ENCODE measurements around the gene MOB4. TPM values are rescaled to one million over a fixed set of nuclear protein-coding genes. Genes with fewer than 3 reads are reported as not detected.

MOB4 gene
- total and polyA plus RNA-seq, 7 experiments from 2014 or later = 16.1 to 39.6 (median 18.2) TPM

- Mint-ChIP-seq H3K36me3 (peaks cover 4 to 21% (median 17%) of the 10 kb centered on the region in 5 donors), H3K4me3 (peak overlapping the region; percentile 85 to 99 (median 98)), H3K27ac (peak overlapping the region; percentile 88 to 99 (median 95)), H3K27me3 (no peaks in the 10 kb centered on the region), H3K4me1 (peaks cover 28 to 54% (median 42%) of the 10 kb centered on the region in 7 donors), H3K9me3 (peaks cover 0 to 7% (median 4%) of the 10 kb centered on the region in 11 donors)
- DNase-seq (peak in 2 of 9 donors; percentile 4 to 20), ATAC-seq (no peak)
- H3K27ac ChIP-seq (ENCODE audit: low read depth, low read length) = peak overlapping the region; percentile 86
- H3K4me1 ChIP-seq (ENCODE audit: control insufficient read depth in 2 of 2, insufficient read depth in 2 of 2, low read length in 2 of 2) = peaks cover 10 to 12% of the 10 kb centered on the region in 2 donors
- intact Hi-C loops (cut with micrococcal nuclease) = loop anchor here (1.0 to 5.0 kb wide), 8 partner anchors 16 to 1859 kb away; partner anchors contain the start of genes CCDC150 (in 2 of the 2), MARS2 (in 2 of the 2), PGAP1 (in 1 of the 2) and SF3B1 (in 1 of the 2)
- no peaks in the 10 kb centered on the region for H3K27me3 ChIP-seq (ENCODE audit: control insufficient read depth in 2 of 2, insufficient read depth in 2 of 2, low read length in 2 of 2)
- H3K36me3 ChIP-seq (ENCODE audit: control insufficient read depth in 2 of 3, insufficient read depth in 3 of 3, low read length in 3 of 3) = peaks cover 0 to 15% (median 0%) of the 10 kb centered on the region in 3 experiments
- ChIA-PET CTCF (interaction anchor here (1.6 kb wide), 1 partner anchor 17 kb away, joined by 5 read pairs; the partner anchor contains the start of genes HSPD1 and HSPE1), POLR2A (interaction anchor here (0.5 to 3.3 kb wide), 11 partner anchors 8 to 611 kb away, joined by 3 to 100 read pairs (median 12); partner anchors contain the start of genes COQ10B, HSPD1, HSPE1 and MARS2)
- H3K9me3 ChIP-seq (ENCODE audit: control insufficient read depth in 2 of 3, low read length in 3 of 3) = no peaks in the 10 kb centered on the region
- H3K4me3 ChIP-seq (ENCODE audit: low read length) = peak overlapping the region; percentile 75
Measured at GRCh38 chr2:197516393-197516761, 511 bp downstream of the MOB4 start.

- H3K9me3 Mint-ChIP-seq = peaks cover 0 to 12% (median 4%) of the 10 kb centered on the region in 11 donors
- H3K4me1 Mint-ChIP-seq = peaks cover 28 to 59% (median 45%) of the 10 kb centered on the region in 7 donors
Measured at GRCh38 chr2:197517150-197517549, 1.3 kb downstream of the MOB4 start.

GRCh38 chr2:197538412-197538811 lies 22.5 kb downstream of the MOB4 start:
- H3K4me1 ChIP-seq (ENCODE audit: control insufficient read depth in 2 of 2, insufficient read depth in 2 of 2, low read length in 2 of 2) = peaks cover 0 to 5% of the 10 kb centered on the region in 2 donors
- H3K4me3 ChIP-seq (ENCODE audit: low read length) = no peak overlapping the region
- H3K27me3 ChIP-seq (ENCODE audit: control insufficient read depth in 2 of 2, insufficient read depth in 2 of 2, low read length in 2 of 2) = no peaks in the 10 kb centered on the region
- H3K27ac ChIP-seq (ENCODE audit: low read depth, low read length) = no peak overlapping the region
- peaks cover 11 to 41% (median 14%) of the 10 kb centered on the region in 3 experiments for H3K36me3 ChIP-seq (ENCODE audit: control insufficient read depth in 2 of 3, insufficient read depth in 3 of 3, low read length in 3 of 3)
- ATAC-seq = no peak
- ChIA-PET CTCF (no interaction called here), POLR2A (interaction anchor here (1.2 kb wide), 1 partner anchor 38 kb away, joined by 4 read pairs; no protein-coding TSS in a partner anchor)
- no peaks in the 10 kb centered on the region for H3K9me3 Mint-ChIP-seq
- H3K27ac Mint-ChIP-seq = peak overlapping the region in 7 of 9 donors; percentile 22 to 80 (median 62)
- peaks cover 14 to 55% (median 44%) of the 10 kb centered on the region in 7 donors for H3K4me1 Mint-ChIP-seq
- H3K36me3 Mint-ChIP-seq = peaks cover 5 to 67% (median 42%) of the 10 kb centered on the region in 5 donors
- DNase-seq = no peak
- H3K9me3 ChIP-seq (ENCODE audit: control insufficient read depth in 2 of 3, low read length in 3 of 3) = no peaks in the 10 kb centered on the region
- no peak overlapping the region for H3K4me3 Mint-ChIP-seq
- intact Hi-C loops (cut with micrococcal nuclease) = no loop called here
- no peaks in the 10 kb centered on the region for H3K27me3 Mint-ChIP-seq

More at GRCh38 chr2:197517150-197517549, 1.3 kb downstream of the MOB4 start:
- Histone ChIP-seq H3K4me3 (ENCODE audit: low read length) (peak overlapping the region; percentile 75), H3K27me3 (ENCODE audit: control insufficient read depth in 2 of 2, insufficient read depth in 2 of 2, low read length in 2 of 2) (no peaks in the 10 kb centered on the region), H3K4me1 (ENCODE audit: control insufficient read depth in 2 of 2, insufficient read depth in 2 of 2, low read length in 2 of 2) (peaks cover 10 to 12% of the 10 kb centered on the region in 2 donors), H3K36me3 (ENCODE audit: control insufficient read depth in 2 of 3, insufficient read depth in 3 of 3, low read length in 3 of 3) (peaks cover 0 to 15% (median 0%) of the 10 kb centered on the region in 3 experiments), H3K9me3 (ENCODE audit: control insufficient read depth in 2 of 3, low read length in 3 of 3) (no peaks in the 10 kb centered on the region), H3K27ac (ENCODE audit: low read depth, low read length) (peak overlapping the region; percentile 86)
- intact Hi-C loops (cut with micrococcal nuclease) = loop anchor here (2.0 to 5.0 kb wide), 5 partner anchors 16 to 1860 kb away; partner anchors contain the start of genes CCDC150 (in 1 of the 2), MARS2 (in 1 of the 2), PGAP1 (in 1 of the 2) and SLC39A10 (in 1 of the 2)
- Mint-ChIP-seq H3K27ac (peak overlapping the region in 8 of 9 donors; percentile 24 to 99 (median 96)), H3K27me3 (no peaks in the 10 kb centered on the region), H3K4me3 (peak overlapping the region; percentile 85 to 99 (median 98)), H3K36me3 (peaks cover 4 to 27% (median 21%) of the 10 kb centered on the region in 5 donors)
- POLR2A ChIA-PET = interaction anchor here (0.7 to 3.3 kb wide), 7 partner anchors 13 to 207 kb away, joined by 3 to 100 read pairs (median 17); partner anchors contain the start of genes COQ10B, HSPD1, HSPE1 and MARS2
- no peak for DNase-seq
- ATAC-seq = no peak
- CTCF ChIA-PET = interaction anchor here (1.6 kb wide), 1 partner anchor 17 kb away, joined by 5 read pairs; the partner anchor contains the start of genes HSPD1 and HSPE1

DNA sequence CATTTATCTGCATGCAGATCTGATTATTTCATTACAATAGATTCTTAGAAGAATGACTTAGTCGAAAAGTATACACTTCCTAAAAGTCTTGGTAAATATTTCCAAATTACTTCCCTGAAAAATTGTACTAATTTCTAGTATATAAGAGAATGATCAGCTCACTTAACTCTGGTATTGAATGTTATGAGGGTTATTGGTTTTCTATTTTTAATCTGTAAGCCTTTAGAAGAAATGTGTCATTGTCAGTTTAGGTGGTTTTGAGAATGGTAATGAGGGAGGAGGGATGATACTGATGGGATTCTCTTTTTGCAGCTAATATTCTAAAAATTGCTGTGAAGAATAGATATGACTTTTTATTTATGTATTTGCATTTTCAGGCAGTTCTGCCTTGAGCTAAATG lies 23.9 kb downstream of the MOB4 start:
- CTCF ChIA-PET = no interaction called here
- POLR2A ChIA-PET = interaction anchor here (1.0 kb wide), 1 partner anchor 24 kb away, joined by 3 read pairs; the partner anchor contains the start of gene MOB4

DNA sequence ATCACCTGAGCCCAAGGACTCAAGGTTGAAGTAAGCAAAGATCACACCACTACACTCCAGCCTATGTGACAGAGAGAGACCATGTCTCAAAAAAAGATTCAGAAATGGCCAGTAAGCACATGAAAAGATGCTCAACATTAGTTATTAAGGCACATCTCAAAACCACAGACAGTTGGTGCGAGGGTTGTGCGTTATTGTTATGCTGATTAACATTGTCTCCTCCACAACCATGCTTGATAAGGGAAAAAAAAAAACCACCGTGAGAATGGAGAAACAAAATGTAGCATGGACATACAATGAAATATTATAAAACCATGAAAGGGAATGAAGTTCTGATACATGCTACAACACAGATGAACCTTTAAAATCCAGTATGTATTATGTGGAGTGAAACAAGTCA lies 27.3 kb downstream of the MOB4 start:
- ATAC-seq (no peak), DNase-seq (no peak)
- Histone ChIP-seq H3K4me1 (ENCODE audit: control insufficient read depth in 2 of 2, insufficient read depth in 2 of 2, low read length in 2 of 2) (no peaks in the 10 kb centered on the region), H3K27me3 (ENCODE audit: control insufficient read depth in 2 of 2, insufficient read depth in 2 of 2, low read length in 2 of 2) (no peaks in the 10 kb centered on the region), H3K36me3 (ENCODE audit: control insufficient read depth in 2 of 3, insufficient read depth in 3 of 3, low read length in 3 of 3) (peaks cover 11 to 52% (median 14%) of the 10 kb centered on the region in 3 experiments), H3K9me3 (ENCODE audit: control insufficient read depth in 2 of 3, low read length in 3 of 3) (no peaks in the 10 kb centered on the region), H3K4me3 (ENCODE audit: low read length) (no peak overlapping the region), H3K27ac (ENCODE audit: low read depth, low read length) (no peak overlapping the region)
- H3K36me3 Mint-ChIP-seq = peaks cover 0 to 58% (median 27%) of the 10 kb centered on the region in 5 donors
- H3K27ac Mint-ChIP-seq = peak overlapping the region in 2 of 9 donors; percentile 19 to 57
- ChIA-PET CTCF (no interaction called here), POLR2A (no interaction called here)
- H3K9me3 Mint-ChIP-seq = no peaks in the 10 kb centered on the region
- intact Hi-C loops (cut with micrococcal nuclease) = no loop called here
- peaks cover 6 to 33% (median 22%) of the 10 kb centered on the region in 7 donors for H3K4me1 Mint-ChIP-seq
- H3K27me3 Mint-ChIP-seq = no peaks in the 10 kb centered on the region
- no peak overlapping the region for H3K4me3 Mint-ChIP-seq

More for the DNA sequence above, 23.9 kb downstream of the MOB4 start:
- H3K27ac Mint-ChIP-seq = peak overlapping the region in 6 of 9 donors; percentile 4 to 73 (median 22)
- Histone ChIP-seq H3K27ac (ENCODE audit: low read depth, low read length) (no peak overlapping the region), H3K4me3 (ENCODE audit: low read length) (no peak overlapping the region), H3K4me1 (ENCODE audit: control insufficient read depth in 2 of 2, insufficient read depth in 2 of 2, low read length in 2 of 2) (no peaks in the 10 kb centered on the region), H3K36me3 (ENCODE audit: control insufficient read depth in 2 of 3, insufficient read depth in 3 of 3, low read length in 3 of 3) (peaks cover 11 to 53% (median 14%) of the 10 kb centered on the region in 3 experiments), H3K9me3 (ENCODE audit: control insufficient read depth in 2 of 3, low read length in 3 of 3) (no peaks in the 10 kb centered on the region), H3K27me3 (ENCODE audit: control insufficient read depth in 2 of 2, insufficient read depth in 2 of 2, low read length in 2 of 2) (no peaks in the 10 kb centered on the region)
- H3K4me3 Mint-ChIP-seq = peak overlapping the region in 1 of 10 donors; percentile 12
- peaks cover 5 to 63% (median 36%) of the 10 kb centered on the region in 5 donors for H3K36me3 Mint-ChIP-seq
- no peaks in the 10 kb centered on the region for H3K9me3 Mint-ChIP-seq
- DNase-seq (no peak), ATAC-seq (no peak)
- H3K4me1 Mint-ChIP-seq = peaks cover 7 to 41% (median 31%) of the 10 kb centered on the region in 7 donors
- H3K27me3 Mint-ChIP-seq = no peaks in the 10 kb centered on the region
- intact Hi-C loops (cut with micrococcal nuclease) = no loop called here

- H3K4me3 Mint-ChIP-seq = no peak overlapping the region
- Histone ChIP-seq H3K27me3 (ENCODE audit: control insufficient read depth in 2 of 2, insufficient read depth in 2 of 2, low read length in 2 of 2) (no peaks in the 10 kb centered on the region), H3K36me3 (ENCODE audit: control insufficient read depth in 2 of 3, insufficient read depth in 3 of 3, low read length in 3 of 3) (peaks cover 9 to 56% (median 16%) of the 10 kb centered on the region in 3 experiments), H3K4me1 (ENCODE audit: control insufficient read depth in 2 of 2, insufficient read depth in 2 of 2, low read length in 2 of 2) (no peaks in the 10 kb centered on the region), H3K4me3 (ENCODE audit: low read length) (no peak overlapping the region), H3K27ac (ENCODE audit: low read depth, low read length) (no peak overlapping the region), H3K9me3 (ENCODE audit: control insufficient read depth in 2 of 3, low read length in 3 of 3) (no peaks in the 10 kb centered on the region)
- intact Hi-C loops (cut with micrococcal nuclease) = no loop called here
- peak overlapping the region in 6 of 9 donors; percentile 15 to 73 (median 56) for H3K27ac Mint-ChIP-seq
- H3K36me3 Mint-ChIP-seq = peaks cover 0 to 49% (median 22%) of the 10 kb centered on the region in 5 donors
- ChIA-PET CTCF (no interaction called here), POLR2A (no interaction called here)
- H3K4me1 Mint-ChIP-seq = peaks cover 0 to 12% (median 7%) of the 10 kb centered on the region in 7 donors
- ATAC-seq = no peak
- H3K9me3 Mint-ChIP-seq = no peaks in the 10 kb centered on the region
- DNase-seq = no peak
- no peaks in the 10 kb centered on the region for H3K27me3 Mint-ChIP-seq
Measured at GRCh38 chr2:197547163-197547900, 31.5 kb downstream of the MOB4 start.
